ENCODE results near the gene DSCAM. TPM values are rescaled to one million over a fixed set of nuclear protein-coding genes. Genes with fewer than 3 reads are reported as not detected.

The DSCAM gene
- total RNA-seq, 1 donor from 2014 or later, result not detected

DNA sequence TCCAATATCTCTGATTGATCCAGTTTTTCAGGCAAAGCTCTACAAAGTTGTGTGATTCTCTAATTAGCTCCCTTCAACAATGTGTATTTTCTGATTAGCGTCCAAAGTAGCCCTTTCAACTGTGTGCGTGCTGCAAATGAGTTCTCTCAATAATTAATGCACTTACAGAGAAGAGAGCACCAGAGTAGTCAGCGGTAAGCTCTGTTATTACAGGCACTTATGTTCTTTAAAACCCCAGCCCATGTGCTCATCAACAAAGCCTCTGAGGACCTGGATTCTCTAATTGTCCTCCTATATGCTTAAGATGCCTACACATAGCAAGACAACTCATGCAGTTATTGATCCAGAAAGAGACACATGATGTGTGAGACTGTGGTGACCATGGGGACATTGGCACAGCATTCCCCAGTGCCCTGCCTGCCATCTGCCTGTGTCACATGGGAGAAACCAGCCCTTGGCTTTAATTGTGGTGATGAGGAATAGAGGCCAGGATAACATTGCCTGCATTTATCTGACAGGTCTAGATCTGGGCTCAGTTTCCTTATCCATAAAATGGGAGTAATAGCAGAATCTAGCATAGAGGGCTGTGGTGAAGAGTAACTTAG, 828.0 kb downstream of the DSCAM start:
- Histone ChIP-seq H4K20me1 (ENCODE audit: low read depth) (no peaks in the 10 kb centered on the region), H3K4me2 (no peak overlapping the region), H3K27ac (no peak overlapping the region), H3K4me1 (no peaks in the 10 kb centered on the region), H3K9me3 (ENCODE audit: low read depth) (no peaks in the 10 kb centered on the region), H3F3A (ENCODE audit: low read depth) (no peaks in the 10 kb centered on the region), H3K4me3 (no peak overlapping the region), H3K36me3 (no peaks in the 10 kb centered on the region), H2AFZ (replicated peaks) (no peak overlapping the region), H3K27me3 (no peaks in the 10 kb centered on the region), H3K79me2 (ENCODE audit: low read depth) (no peaks in the 10 kb centered on the region), H3K9ac (no peak overlapping the region)
- no peak for TF ChIP-seq EZH2 (IDR thresholded peaks at IDR 0.05)
- TF ChIP-seq EZH2phosphoT487 (IDR thresholded peaks at IDR 0.05), result no peak
- TF ChIP-seq, protein P1, sequence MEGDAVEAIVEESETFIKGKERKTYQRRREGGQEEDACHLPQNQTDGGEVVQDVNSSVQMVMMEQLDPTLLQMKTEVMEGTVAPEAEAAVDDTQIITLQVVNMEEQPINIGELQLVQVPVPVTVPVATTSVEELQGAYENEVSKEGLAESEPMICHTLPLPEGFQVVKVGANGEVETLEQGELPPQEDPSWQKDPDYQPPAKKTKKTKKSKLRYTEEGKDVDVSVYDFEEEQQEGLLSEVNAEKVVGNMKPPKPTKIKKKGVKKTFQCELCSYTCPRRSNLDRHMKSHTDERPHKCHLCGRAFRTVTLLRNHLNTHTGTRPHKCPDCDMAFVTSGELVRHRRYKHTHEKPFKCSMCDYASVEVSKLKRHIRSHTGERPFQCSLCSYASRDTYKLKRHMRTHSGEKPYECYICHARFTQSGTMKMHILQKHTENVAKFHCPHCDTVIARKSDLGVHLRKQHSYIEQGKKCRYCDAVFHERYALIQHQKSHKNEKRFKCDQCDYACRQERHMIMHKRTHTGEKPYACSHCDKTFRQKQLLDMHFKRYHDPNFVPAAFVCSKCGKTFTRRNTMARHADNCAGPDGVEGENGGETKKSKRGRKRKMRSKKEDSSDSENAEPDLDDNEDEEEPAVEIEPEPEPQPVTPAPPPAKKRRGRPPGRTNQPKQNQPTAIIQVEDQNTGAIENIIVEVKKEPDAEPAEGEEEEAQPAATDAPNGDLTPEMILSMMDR (IDR thresholded peaks at IDR 0.05), result no peak
- H3K4me1 Mint-ChIP-seq, result no peaks in the 10 kb centered on the region
- H3K4me3 Mint-ChIP-seq, result no peak overlapping the region
- no peaks in the 10 kb centered on the region for H3K36me3 Mint-ChIP-seq
- H3K27ac Mint-ChIP-seq, result no peak overlapping the region
- peaks cover 2% of the 10 kb centered on the region for H3K27me3 Mint-ChIP-seq (ENCODE audit: insufficient read depth, low read depth)
- DNase-seq (ENCODE audit: low spot score), result no peak
- peaks cover 5% of the 10 kb centered on the region for H3K9me3 Mint-ChIP-seq

DNA sequence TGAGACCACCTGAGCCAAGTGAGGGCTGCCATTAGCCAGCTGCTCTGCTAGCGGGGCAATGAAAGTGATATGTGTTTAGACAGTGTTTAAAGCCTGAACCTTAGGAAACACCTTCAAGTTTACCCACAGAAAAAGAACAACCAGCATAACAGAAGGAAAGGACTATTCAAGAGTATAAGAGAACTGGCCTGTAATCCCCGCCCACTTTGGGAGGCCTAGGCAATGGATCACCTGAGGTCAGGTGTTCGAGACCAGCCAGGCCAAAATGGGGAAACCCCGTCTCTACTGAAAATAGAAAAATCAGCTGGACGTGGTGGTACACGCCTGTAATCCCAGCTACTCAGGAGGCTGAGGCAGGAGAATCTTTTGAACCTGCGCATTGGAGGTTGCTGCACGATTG, 830.3 kb downstream of the DSCAM start:
- Histone ChIP-seq H4K20me1 (ENCODE audit: low read depth) (no peaks in the 10 kb centered on the region), H3K4me3 (no peak overlapping the region), H3K9me3 (ENCODE audit: low read depth) (no peaks in the 10 kb centered on the region), H3K27ac (no peak overlapping the region), H3K27me3 (no peaks in the 10 kb centered on the region), H3K9ac (no peak overlapping the region), H3K4me2 (no peak overlapping the region), H3K36me3 (no peaks in the 10 kb centered on the region), H3K79me2 (ENCODE audit: low read depth) (no peaks in the 10 kb centered on the region), H3K4me1 (peaks cover 9% of the 10 kb centered on the region), H2AFZ (replicated peaks) (no peak overlapping the region), H3F3A (ENCODE audit: low read depth) (no peaks in the 10 kb centered on the region)
- no peak overlapping the region for H3K4me3 Mint-ChIP-seq
- DNase-seq (ENCODE audit: low spot score), result no peak
- TF ChIP-seq EZH2phosphoT487 (IDR thresholded peaks at IDR 0.05), result no peak
- TF ChIP-seq EZH2 (IDR thresholded peaks at IDR 0.05), result no peak
- TF ChIP-seq, protein P1 (IDR thresholded peaks at IDR 0.05), result no peak
- H3K4me1 Mint-ChIP-seq, result no peaks in the 10 kb centered on the region
- H3K36me3 Mint-ChIP-seq, result no peaks in the 10 kb centered on the region
- H3K27me3 Mint-ChIP-seq (ENCODE audit: insufficient read depth, low read depth), result peaks cover 2% of the 10 kb centered on the region
- H3K9me3 Mint-ChIP-seq, result peaks cover 5% of the 10 kb centered on the region
- no peak overlapping the region for H3K27ac Mint-ChIP-seq

DNA sequence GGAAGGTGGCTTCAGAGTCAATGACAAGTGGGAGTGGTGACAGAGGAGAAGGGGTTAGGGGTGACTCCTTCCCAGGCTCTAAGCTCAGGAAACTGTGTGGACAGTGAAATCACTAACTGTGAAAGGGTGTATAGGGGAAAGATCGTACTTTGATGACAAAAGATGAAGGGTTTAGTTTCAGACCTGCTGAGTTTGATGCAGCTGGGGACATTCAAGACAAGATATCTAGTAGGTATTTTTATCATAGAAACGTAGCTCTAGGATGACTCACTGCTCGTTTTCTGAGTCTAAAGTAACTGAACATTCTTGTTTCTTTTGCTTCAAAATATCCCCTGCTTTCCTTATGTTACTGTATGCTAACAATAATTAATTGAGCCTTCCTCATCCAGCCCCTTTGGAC, 830.7 kb downstream of the DSCAM start:
- Histone ChIP-seq H3K27ac (no peak overlapping the region), H3K27me3 (no peaks in the 10 kb centered on the region), H3K9ac (no peak overlapping the region), H3K4me3 (no peak overlapping the region), H3K9me3 (ENCODE audit: low read depth) (no peaks in the 10 kb centered on the region), H3K79me2 (ENCODE audit: low read depth) (no peaks in the 10 kb centered on the region), H3K4me2 (no peak overlapping the region), H3F3A (ENCODE audit: low read depth) (no peaks in the 10 kb centered on the region), H2AFZ (replicated peaks) (no peak overlapping the region), H3K4me1 (peaks cover 9% of the 10 kb centered on the region), H4K20me1 (ENCODE audit: low read depth) (no peaks in the 10 kb centered on the region), H3K36me3 (no peaks in the 10 kb centered on the region)
- Mint-ChIP-seq H3K27me3 (ENCODE audit: insufficient read depth, low read depth) (peaks cover 2% of the 10 kb centered on the region), H3K9me3 (peaks cover 5% of the 10 kb centered on the region), H3K36me3 (no peaks in the 10 kb centered on the region), H3K4me1 (no peaks in the 10 kb centered on the region), H3K4me3 (no peak overlapping the region), H3K27ac (no peak overlapping the region)
- DNase-seq (ENCODE audit: low spot score), result no peak
- TF ChIP-seq EZH2phosphoT487 (IDR thresholded peaks at IDR 0.05), result no peak
- TF ChIP-seq, protein P1 (IDR thresholded peaks at IDR 0.05), result no peak
- TF ChIP-seq EZH2 (IDR thresholded peaks at IDR 0.05), result no peak
